SJCRH30 (cell line): Measurements from ENCODE around the gene UTP11. TPM values are rescaled to one million over a fixed set of nuclear protein-coding genes. Genes with fewer than 3 reads are reported as not detected.

Experiments used
- DNase-seq, 2 experiments: peaks; one replicate each; pipeline ENCODE4 v3.0.0-alpha.2; 2015 to 2020
- H3K27ac ChIP-seq: fragments of 250-450 bp; sonication (Bioruptor Pico); 2 replicates; pipeline ENCODE4 v1.5.1; 2020; ENCODE audit warnings: mild to moderate bottlenecking, moderate library complexity
- H3K27me3 ChIP-seq: fragments of 250-450 bp; sonication (Bioruptor Pico); 2 replicates; pipeline ENCODE4 v1.5.1; 2020; ENCODE audit warnings: mild to moderate bottlenecking, moderate library complexity
- H3K36me3 ChIP-seq: fragments of 250-450 bp; sonication (Bioruptor Pico); 2 replicates; pipeline ENCODE4 v1.5.1; 2020; ENCODE audit warnings: mild to moderate bottlenecking, moderate library complexity
- H3K4me1 ChIP-seq: fragments of 250-450 bp; sonication (Bioruptor Pico); 2 replicates; pipeline ENCODE4 v1.5.1; 2020; ENCODE audit warnings: mild to moderate bottlenecking, moderate library complexity
- H3K4me3 ChIP-seq: fragments of 250-450 bp; sonication (Bioruptor Pico); 2 replicates; pipeline ENCODE4 v1.5.1; 2020; ENCODE audit warnings: mild to moderate bottlenecking, moderate library complexity
- H3K9me3 ChIP-seq: fragments of 250-450 bp; sonication (Bioruptor Pico); replicated peaks from 2 replicates; pipeline ENCODE4 v1.5.1; 2020; ENCODE audit warnings: mild to moderate bottlenecking, moderate library complexity
- total RNA-seq: library from RNA; depleted of rRNA; stranded (reverse); fragments of >200 nt; shearing (Covaris generic); gene quantifications from 2 replicates; pipeline ENCODE4 v1.2.3, GENCODE V29; 2014

UTP11 gene
- total RNA-seq, 1 experiment from 2014 or later: 128 TPM

GRCh38 chr1:38013227-38013622, 691 bp downstream of the UTP11 start:
- Histone ChIP-seq H3K27ac (peak overlapping the region; percentile 97), H3K4me3 (peak overlapping the region; percentile 84), H3K9me3 (no peaks in the 10 kb centered on the region), H3K36me3 (peaks cover 30% of the 10 kb centered on the region), H3K27me3 (no peaks in the 10 kb centered on the region), H3K4me1 (peaks cover 27% of the 10 kb centered on the region)
- DNase-seq: no peak

DNA sequence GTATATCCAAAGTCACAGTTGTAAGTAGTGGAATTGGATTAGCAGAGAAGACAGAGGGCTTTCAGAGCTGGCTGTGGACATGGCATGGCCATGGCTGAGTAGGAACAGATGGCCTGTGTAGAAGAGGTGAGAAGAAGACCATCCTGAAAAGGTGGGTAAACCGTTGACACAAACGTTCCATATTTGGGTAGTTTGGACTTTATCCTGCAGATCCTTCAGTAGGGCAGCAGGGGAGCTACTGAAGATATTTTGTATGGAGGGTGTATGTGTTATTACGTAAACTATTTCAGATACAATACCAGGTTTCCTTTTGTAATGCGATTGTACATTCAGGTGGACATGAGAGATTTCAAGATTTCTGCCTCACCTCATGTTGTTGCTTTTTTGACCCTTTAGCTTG, 1.6 kb downstream of the UTP11 start:
- Histone ChIP-seq H3K4me1 (peaks cover 20% of the 10 kb centered on the region), H3K36me3 (peaks cover 39% of the 10 kb centered on the region), H3K27ac (no peak overlapping the region), H3K4me3 (no peak overlapping the region), H3K27me3 (no peaks in the 10 kb centered on the region), H3K9me3 (no peaks in the 10 kb centered on the region)
- DNase-seq: no peak

- no peak for DNase-seq
- Histone ChIP-seq H3K9me3 (no peaks in the 10 kb centered on the region), H3K4me1 (peaks cover 13% of the 10 kb centered on the region), H3K27ac (no peak overlapping the region), H3K36me3 (peaks cover 46% of the 10 kb centered on the region), H3K27me3 (no peaks in the 10 kb centered on the region), H3K4me3 (no peak overlapping the region)
These were observed 2.3 kb downstream of the UTP11 start for GRCh38 chr1:38014724-38015424.

DNA sequence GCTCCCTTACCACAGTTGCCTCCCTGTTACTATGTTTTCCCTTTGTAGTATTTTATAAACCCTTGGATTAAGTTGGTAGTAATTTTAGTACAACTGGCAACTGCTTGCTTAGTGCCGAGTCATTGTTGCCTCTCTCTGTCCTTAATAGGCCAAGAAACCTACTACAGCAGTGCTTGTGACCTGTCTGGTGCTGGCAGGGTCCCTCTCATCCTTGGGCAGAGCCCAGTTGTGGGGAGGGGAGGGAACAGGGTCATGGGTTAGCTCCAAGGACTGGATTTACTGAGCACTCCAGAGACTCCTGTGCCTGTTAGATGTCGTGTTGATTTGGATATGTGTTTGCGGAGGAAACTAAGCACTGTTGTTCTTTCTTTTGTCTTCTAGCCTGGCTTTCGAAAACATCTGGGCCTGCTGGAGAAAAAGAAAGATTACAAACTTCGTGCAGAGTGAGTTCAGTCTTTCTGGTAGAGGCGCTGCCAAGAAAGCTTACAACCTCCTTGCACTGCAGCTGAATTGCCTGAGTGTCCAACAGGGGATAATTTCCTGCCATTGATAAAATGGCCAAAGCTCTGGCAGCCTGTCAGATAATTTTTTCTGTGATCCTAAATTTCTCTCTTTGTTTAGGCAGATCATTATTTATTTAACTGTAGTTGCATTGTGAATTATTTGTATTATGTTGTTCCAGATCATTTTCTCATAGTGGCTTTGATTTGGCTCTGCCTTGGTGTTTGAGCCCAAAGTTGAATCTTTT, 3.6 kb downstream of the UTP11 start:
- H3K27ac ChIP-seq: no peak overlapping the region
- no peak overlapping the region for H3K4me3 ChIP-seq
- no peaks in the 10 kb centered on the region for H3K27me3 ChIP-seq
- no peaks in the 10 kb centered on the region for H3K9me3 ChIP-seq
- peaks cover 59% of the 10 kb centered on the region for H3K36me3 ChIP-seq
- H3K4me1 ChIP-seq: peaks cover 6% of the 10 kb centered on the region; the same call in 1 of the 2 replicates
- DNase-seq: no peak

DNA sequence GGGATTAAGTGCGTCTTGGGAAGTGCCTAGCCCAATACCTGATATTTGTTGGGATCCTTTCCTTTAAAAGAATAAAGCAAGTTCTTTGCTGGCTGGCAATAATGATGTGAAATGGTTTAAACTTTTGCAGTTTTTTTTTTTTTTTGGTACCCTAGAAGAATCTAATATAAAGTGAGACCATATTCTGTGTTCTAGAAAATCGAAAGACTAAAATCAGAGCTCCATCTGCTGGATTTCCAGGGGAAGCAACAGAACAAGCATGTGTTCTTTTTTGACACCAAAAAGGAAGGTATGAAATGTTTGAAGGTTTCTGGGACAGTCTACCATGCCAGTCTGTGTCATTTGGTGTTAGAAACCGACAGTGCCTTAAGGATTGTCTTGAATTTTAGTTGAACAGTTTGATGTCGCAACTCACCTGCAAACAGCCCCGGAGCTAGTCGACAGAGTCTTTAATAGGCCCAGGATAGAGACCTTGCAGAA, 6.4 kb downstream of the UTP11 start:
- DNase-seq: peak in 1 of 2 experiments; percentile 51
- Histone ChIP-seq H3K4me3 (no peak overlapping the region), H3K4me1 (peaks cover 4% of the 10 kb centered on the region; the same call in 1 of the 2 replicates), H3K9me3 (no peaks in the 10 kb centered on the region), H3K36me3 (peaks cover 77% of the 10 kb centered on the region), H3K27me3 (no peaks in the 10 kb centered on the region), H3K27ac (no peak overlapping the region)

- no peaks in the 10 kb centered on the region for H3K9me3 ChIP-seq
- DNase-seq: no peak
- H3K4me1 ChIP-seq: no peaks in the 10 kb centered on the region; the same call in 1 of the 2 replicates
- H3K27me3 ChIP-seq: no peaks in the 10 kb centered on the region
- H3K4me3 ChIP-seq: no peak overlapping the region
- peak overlapping the region; percentile 28; the same call in 1 of the 2 replicates for H3K27ac ChIP-seq
- peaks cover 80% of the 10 kb centered on the region for H3K36me3 ChIP-seq
These were observed 7.9 kb downstream of the UTP11 start for GRCh38 chr1:38020396-38020795.

- Histone ChIP-seq H3K4me3 (no peak overlapping the region), H3K27ac (no peak overlapping the region), H3K9me3 (no peaks in the 10 kb centered on the region), H3K36me3 (peaks cover 79% of the 10 kb centered on the region), H3K27me3 (no peaks in the 10 kb centered on the region), H3K4me1 (peaks cover 4% of the 10 kb centered on the region)
- no peak for DNase-seq
These were observed 9.4 kb downstream of the UTP11 start for GRCh38 chr1:38021969-38022368.

- no peak overlapping the region for H3K27ac ChIP-seq
- no peaks in the 10 kb centered on the region for H3K27me3 ChIP-seq
- DNase-seq: no peak
- no peaks in the 10 kb centered on the region for H3K9me3 ChIP-seq
- no peak overlapping the region for H3K4me3 ChIP-seq
- peaks cover 11% of the 10 kb centered on the region for H3K4me1 ChIP-seq
- peaks cover 72% of the 10 kb centered on the region for H3K36me3 ChIP-seq
These were observed 10.3 kb downstream of the UTP11 start for GRCh38 chr1:38022810-38023209.

- peaks cover 35% of the 10 kb centered on the region for H3K4me1 ChIP-seq
- no peaks in the 10 kb centered on the region for H3K27me3 ChIP-seq
- no peaks in the 10 kb centered on the region for H3K9me3 ChIP-seq
- no peak overlapping the region for H3K27ac ChIP-seq
- no peak overlapping the region for H3K4me3 ChIP-seq
- H3K36me3 ChIP-seq: peaks cover 49% of the 10 kb centered on the region
- no peak for DNase-seq
These were observed 12.7 kb downstream of the UTP11 start for GRCh38 chr1:38025233-38025632.

DNA sequence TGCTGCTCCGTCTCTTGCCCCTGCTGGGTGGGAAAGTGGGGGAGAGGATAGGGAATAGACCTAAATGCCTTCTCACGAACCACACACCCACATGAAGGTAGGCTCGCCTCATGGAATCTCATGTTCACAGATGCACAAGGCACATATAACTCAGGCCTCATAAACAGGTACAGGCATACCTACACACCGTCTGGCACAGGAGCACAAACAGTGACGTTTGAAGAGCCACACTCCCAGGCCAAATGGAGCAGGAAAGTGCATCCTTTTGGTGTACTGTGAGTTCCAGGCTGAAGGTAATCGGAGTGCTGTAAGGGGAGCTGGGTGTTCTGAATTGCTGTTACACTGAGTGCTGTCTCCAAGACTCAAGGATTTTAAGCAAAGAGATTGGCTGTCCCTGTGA, 13.1 kb downstream of the UTP11 start:
- no peak for DNase-seq
- Histone ChIP-seq H3K27ac (no peak overlapping the region), H3K27me3 (no peaks in the 10 kb centered on the region), H3K4me3 (no peak overlapping the region), H3K4me1 (peaks cover 40% of the 10 kb centered on the region), H3K9me3 (no peaks in the 10 kb centered on the region), H3K36me3 (peaks cover 45% of the 10 kb centered on the region)

- Histone ChIP-seq H3K27ac (no peak overlapping the region), H3K9me3 (no peaks in the 10 kb centered on the region), H3K4me3 (no peak overlapping the region), H3K36me3 (peaks cover 35% of the 10 kb centered on the region), H3K4me1 (peaks cover 40% of the 10 kb centered on the region), H3K27me3 (no peaks in the 10 kb centered on the region)
- peak; percentile 66 to 76 for DNase-seq
These were observed 14.2 kb downstream of the UTP11 start for GRCh38 chr1:38026592-38027200.

DNA sequence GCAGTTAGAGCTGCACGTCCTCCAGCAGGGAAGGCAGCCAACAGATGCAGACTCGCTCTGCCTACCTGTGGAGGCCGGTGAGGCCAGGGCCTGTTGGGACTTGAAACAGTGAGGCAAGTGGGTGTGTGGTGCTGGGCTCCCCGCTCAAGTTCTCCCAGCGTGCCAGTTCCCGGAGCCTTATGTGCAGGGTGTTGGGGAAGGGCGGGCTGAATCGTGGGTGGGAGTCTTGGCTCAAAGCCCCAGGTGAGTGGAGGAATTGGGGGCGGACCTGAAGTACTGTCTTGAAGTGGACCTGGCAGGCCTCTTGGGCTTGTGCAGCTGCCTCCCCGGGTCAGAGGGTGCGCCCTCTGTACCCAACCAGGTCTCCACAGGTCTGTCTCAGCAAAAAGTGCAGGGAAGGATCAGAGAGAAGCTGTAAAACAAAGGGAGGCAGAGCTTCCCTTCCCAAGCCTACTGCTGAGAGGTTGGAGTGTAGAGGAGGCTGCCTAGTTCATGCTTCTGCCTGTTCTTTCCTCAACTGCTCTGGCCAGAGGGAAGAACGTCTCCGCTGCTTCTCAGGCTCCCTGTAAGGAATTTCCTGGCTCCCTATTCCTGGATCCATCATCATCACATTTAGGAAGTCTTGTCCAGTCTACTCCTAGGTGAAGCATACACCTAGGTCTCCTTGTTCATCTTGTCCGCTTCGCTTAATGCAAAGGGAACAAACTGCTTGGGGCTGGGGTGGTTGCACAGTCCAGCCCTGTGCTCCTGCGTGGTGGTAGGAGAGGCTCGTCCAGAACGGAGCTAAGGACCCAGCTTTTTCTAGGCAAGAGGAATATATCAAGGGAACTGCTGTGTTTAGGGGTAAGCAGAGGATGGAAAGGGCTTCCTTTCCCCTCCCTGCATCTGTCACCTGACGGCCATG, 14.9 kb downstream of the UTP11 start:
- Histone ChIP-seq H3K27ac (no peak overlapping the region), H3K27me3 (no peaks in the 10 kb centered on the region), H3K4me3 (no peak overlapping the region), H3K9me3 (no peaks in the 10 kb centered on the region), H3K36me3 (peaks cover 32% of the 10 kb centered on the region), H3K4me1 (peaks cover 40% of the 10 kb centered on the region)
- DNase-seq: no peak

DNA sequence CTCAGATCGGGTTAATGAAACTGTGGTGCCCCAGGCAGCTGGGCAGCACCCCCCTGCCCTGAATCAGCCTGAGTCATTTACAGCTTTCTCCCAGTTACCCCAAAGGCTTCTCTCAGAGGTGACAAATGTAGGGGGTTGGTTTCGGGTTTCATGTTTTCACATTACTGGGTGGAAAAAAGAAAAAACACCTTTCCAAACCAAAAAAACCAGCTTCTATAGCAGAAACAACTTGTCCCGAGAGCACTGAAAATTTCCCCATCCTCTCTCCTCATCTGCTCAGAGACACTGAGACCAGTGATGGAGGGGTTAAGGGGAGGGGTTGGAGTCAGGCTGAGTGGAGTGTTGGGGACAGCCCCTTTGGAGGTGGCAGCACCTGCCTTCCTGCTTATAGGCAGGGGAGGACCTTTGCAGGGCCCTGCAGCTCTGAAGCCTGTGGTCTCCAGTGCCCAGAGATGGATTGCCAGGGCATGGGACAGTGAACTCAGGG, 15.6 kb downstream of the UTP11 start:
- Histone ChIP-seq H3K36me3 (peaks cover 28% of the 10 kb centered on the region), H3K4me3 (no peak overlapping the region), H3K27me3 (no peaks in the 10 kb centered on the region), H3K4me1 (peaks cover 40% of the 10 kb centered on the region), H3K9me3 (no peaks in the 10 kb centered on the region), H3K27ac (no peak overlapping the region)
- DNase-seq: peak in 1 of 2 experiments; percentile 43

DNA sequence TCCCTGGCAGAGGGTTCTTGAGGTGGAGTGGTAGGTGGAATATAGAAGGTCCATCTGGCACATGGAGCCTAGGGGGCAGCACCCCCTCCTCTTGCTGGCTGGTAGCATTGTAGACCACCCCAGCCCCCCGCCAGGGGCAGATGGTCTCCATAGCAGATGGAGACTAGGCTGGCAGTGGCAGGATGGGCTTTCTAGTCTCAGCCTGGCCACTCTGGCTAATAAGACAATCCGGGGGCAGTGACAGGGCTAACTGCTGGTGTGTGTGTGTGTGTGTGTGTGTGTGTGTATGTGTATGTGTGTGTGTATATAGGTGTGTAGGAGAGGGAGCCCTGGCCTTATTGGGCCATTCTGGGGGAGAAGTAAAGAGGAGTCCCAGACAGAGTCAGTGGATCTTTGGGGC, 16.1 kb downstream of the UTP11 start:
- peaks cover 22% of the 10 kb centered on the region for H3K36me3 ChIP-seq
- DNase-seq: no peak
- no peaks in the 10 kb centered on the region for H3K27me3 ChIP-seq
- peaks cover 41% of the 10 kb centered on the region for H3K4me1 ChIP-seq
- no peaks in the 10 kb centered on the region for H3K9me3 ChIP-seq
- no peak overlapping the region for H3K27ac ChIP-seq
- H3K4me3 ChIP-seq: no peak overlapping the region
